SK-N-SH (cell line): Measurements from ENCODE around the gene CCDC93. TPM values are rescaled to one million over a fixed set of nuclear protein-coding genes. Genes with fewer than 3 reads are reported as not detected.

Experiments
- CTCF ChIA-PET: fragments of 300-600, 350-600 bp; formaldehyde crosslinking; extraction: SDS; loops from one replicate; lab custom pipeline; 2021; lab: Yijun Ruan, JAX
- POLR2A ChIA-PET: fragments of 350-600 bp; sonication (Branson Sonifier 250); formaldehyde crosslinking; extraction: SDS; loops from one replicate; lab custom pipeline; 2020; ENCODE audit warnings: antibody characterized with exemption, inconsistent platforms; lab: Yijun Ruan, JAX
- DNase-seq: peaks from one replicate; pipeline ENCODE4 v3.0.0; 2012
- H2AFZ ChIP-seq: fragments of 200-600 bp; sonication (generic); 2 replicates; pipeline ENCODE4 v1.8.1; 2016; ENCODE audit warnings: antibody characterized with exemption, mild to moderate bottlenecking, low read depth
- H3F3A ChIP-seq: fragments of 200-600 bp; sonication (generic); replicated peaks from 2 replicates; pipeline ENCODE3; 2016; ENCODE audit warnings: antibody characterized with exemption, mild to moderate bottlenecking; ENCODE audit not compliant: insufficient read depth
- H3K27ac ChIP-seq, 2 experiments: fragments of 200-500 bp in 1 of 2; fragments of 200-600 bp in 1 of 2; sonication (Bioruptor generic) in 1 of 2; sonication (generic), shearing (Covaris generic) in 1 of 2; 2 replicates each; pipeline versions ENCODE4 v1.5.1 to v1.6.1; 2014 to 2016; ENCODE audit warnings: low read depth in 2 of 2, inconsistent platforms in 1 of 2, low read length in 1 of 2, mild to moderate bottlenecking in 1 of 2, mixed read lengths in 1 of 2
- H3K27me3 ChIP-seq: fragments of 200-600 bp; sonication (generic), shearing (Covaris generic); 2 replicates; pipeline ENCODE4 v1.6.1; 2016; ENCODE audit warnings: mixed run types; ENCODE audit not compliant: insufficient read depth
- H3K36me3 ChIP-seq, 2 experiments: fragments of 200-500 bp in 1 of 2; fragments of 200-600 bp in 1 of 2; sonication (Bioruptor generic) in 1 of 2; sonication (generic) in 1 of 2; replicated peaks in 1 of 2; 2 replicates each; pipeline versions ENCODE3 to v1.5.1; 2014 to 2016; ENCODE audit warnings: low read length in 1 of 2, mild to moderate bottlenecking in 1 of 2; ENCODE audit not compliant: insufficient read depth in 2 of 2, control insufficient read depth in 1 of 2
- H3K4me1 ChIP-seq, 2 experiments: fragments of 200-500 bp in 1 of 2; fragments of 200-600 bp in 1 of 2; sonication (Bioruptor generic) in 1 of 2; sonication (generic), shearing (Covaris generic) in 1 of 2; 2 replicates each; pipeline versions ENCODE4 v1.5.1 to v1.6.1; 2014 to 2016; ENCODE audit warnings: low read depth in 1 of 2, low read length in 1 of 2, mixed run types in 1 of 2; ENCODE audit not compliant: insufficient read depth in 2 of 2, control insufficient read depth in 1 of 2
- H3K4me2 ChIP-seq: fragments of 200-600 bp; sonication (generic), shearing (Covaris generic); 2 replicates; pipeline ENCODE4 v1.6.1; 2017; ENCODE audit warnings: mixed run types
- H3K4me3 ChIP-seq, 2 experiments: fragments of 200-500 bp in 1 of 2; fragments of 200-600 bp in 1 of 2; sonication (Bioruptor generic) in 1 of 2; sonication (generic), shearing (Covaris generic) in 1 of 2; 2 replicates each; pipeline versions ENCODE4 v1.5.1 to v1.8.1; 2014 to 2016; ENCODE audit warnings: low read depth in 2 of 2, inconsistent platforms in 1 of 2, low read length in 1 of 2, mild to moderate bottlenecking in 1 of 2, mixed read lengths in 1 of 2, moderate library complexity in 1 of 2
- H3K79me2 ChIP-seq: fragments of 200-600 bp; sonication (generic); 2 replicates; pipeline ENCODE4 v1.8.1; 2017; ENCODE audit warnings: mild to moderate bottlenecking; ENCODE audit not compliant: insufficient read depth
- H3K9ac ChIP-seq: fragments of 200-600 bp; sonication (generic); 2 replicates; pipeline ENCODE4 v1.6.1; 2017; ENCODE audit warnings: mixed run types
- H3K9me2 ChIP-seq: fragments of 200-600 bp; sonication (generic); 2 replicates; pipeline ENCODE4 v1.6.1; 2017; ENCODE audit warnings: mixed run types
- H3K9me3 ChIP-seq: fragments of 200-600 bp; sonication (generic); 2 replicates; pipeline ENCODE4 v1.6.1; 2017; ENCODE audit warnings: mixed run types, mild to moderate bottlenecking, moderate library complexity
- H4K20me1 ChIP-seq: fragments of 200-600 bp; sonication (generic); 2 replicates; pipeline ENCODE4 v1.6.1; 2017; ENCODE audit warnings: mild to moderate bottlenecking, mixed run types; ENCODE audit not compliant: insufficient read depth
- CHD2 ChIP-seq: fragments of 150-350 bp; IDR thresholded peaks from 2 replicates; pipeline ENCODE4 v1.6.1; 2018; ENCODE audit warnings: low read length; ENCODE audit not compliant: partially characterized antibody
- FOSL2 ChIP-seq: IDR thresholded peaks from 2 replicates; pipeline ENCODE4 v1.4.0; 2012; ENCODE audit warnings: low read depth, mild to moderate bottlenecking, moderate library complexity, borderline replicate concordance
- FOXM1 ChIP-seq: IDR thresholded peaks from 2 replicates; pipeline ENCODE4 v1.4.0; 2012; ENCODE audit warnings: low read depth, mild to moderate bottlenecking
- GATA2 ChIP-seq: sonication (generic); formaldehyde crosslinking; IDR thresholded peaks from 2 replicates; pipeline ENCODE4 v1.5.0; 2020; ENCODE audit warnings: mild to moderate bottlenecking, missing genetic modification reagents
- MXI1 ChIP-seq: IDR thresholded peaks from 2 replicates; pipeline ENCODE4 v1.6.1; 2012; ENCODE audit warnings: mild to moderate bottlenecking, low read depth, low read length, improper control_type of control experiment
- RFX5 ChIP-seq: IDR thresholded peaks from 2 replicates; pipeline ENCODE4 v1.6.1; 2012; ENCODE audit warnings: mild to moderate bottlenecking, improper control_type of control experiment, low read length
- TAF1 ChIP-seq: IDR thresholded peaks from 2 replicates; pipeline ENCODE4 v1.6.1; 2012; ENCODE audit warnings: low read depth, mild to moderate bottlenecking, low read length, moderate library complexity, borderline replicate concordance
- TEAD4 ChIP-seq: IDR thresholded peaks from 2 replicates; pipeline ENCODE4 v1.4.0; 2012; ENCODE audit warnings: mild to moderate bottlenecking, borderline replicate concordance; ENCODE audit not compliant: insufficient read depth
- whole genome bisulfite sequencing: methylation state at CpG from one replicate; pipeline ENCODE4 v1.1.6; 2017; ENCODE audit warnings: low lambda C conversion rate; 5-methylcytosine and 5-hydroxymethylcytosine counted together
- polyA plus RNA-seq, 3 experiments: library from polyadenylated mRNA; depleted of rRNA; stranded (reverse); fragments of >200 nt; gene quantifications; 2 replicates each; pipeline ENCODE4 v1.2.3, GENCODE V29; 2012
- TF ChIP-seq, protein P1 (sequence below): IDR thresholded peaks from 2 replicates; pipeline ENCODE4 v1.6.1; 2012; ENCODE audit warnings: mild to moderate bottlenecking, low read depth, low read length, moderate library complexity
- TF ChIP-seq, protein P2 (sequence below): fragments of 150-350 bp; IDR thresholded peaks from 2 replicates; pipeline ENCODE4 v1.6.1; 2016; ENCODE audit warnings: mild to moderate bottlenecking, low read depth, low read length
- TF ChIP-seq, protein P3 (sequence below): IDR thresholded peaks from 2 replicates; pipeline ENCODE4 v1.4.0; 2012; ENCODE audit warnings: low read depth, borderline replicate concordance

Gene CCDC93
- polyA plus RNA-seq, 1 of the 3 experiments (the other 2 are of a cell fraction): 11.7 TPM

DNA sequence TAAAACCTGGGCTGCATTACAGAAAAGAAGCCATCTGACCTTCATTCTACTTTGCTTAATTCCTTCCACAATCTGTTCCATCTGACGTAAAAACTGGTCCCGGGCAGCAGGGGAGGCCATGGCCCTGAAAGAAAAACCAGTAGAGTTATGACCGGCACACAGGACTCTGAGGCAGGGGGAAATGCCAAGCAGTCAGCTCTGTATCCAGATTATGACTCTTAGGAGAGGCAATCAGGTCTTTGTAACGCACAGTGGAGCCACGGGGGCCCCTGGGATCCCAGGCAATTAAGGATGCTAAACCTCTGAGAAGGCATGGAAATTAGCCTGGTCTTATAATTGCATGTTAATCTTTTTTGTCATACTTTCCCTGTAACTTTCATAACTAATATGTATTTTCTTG is 78.4 kb downstream of the CCDC93 start:
- Histone ChIP-seq H2AFZ (no peak overlapping the region), H3K4me2 (no peak overlapping the region), H4K20me1 (no peaks in the 10 kb centered on the region), H3K9me3 (no peaks in the 10 kb centered on the region), H3K27me3 (no peaks in the 10 kb centered on the region), H3K9ac (no peak overlapping the region), H3K79me2 (no peaks in the 10 kb centered on the region), H3K4me1 (no peaks in the 10 kb centered on the region), H3K27ac (no peak overlapping the region), H3F3A (no peaks in the 10 kb centered on the region), H3K4me3 (no peak overlapping the region), H3K36me3 (peaks cover 68 to 100% of the 10 kb centered on the region in 2 experiments), H3K9me2 (no peaks in the 10 kb centered on the region)
- TF ChIP-seq RFX5 (no peak), TEAD4 (no peak)
- ChIA-PET POLR2A (no interaction called here), CTCF (no interaction called here)
- 99% methylated on average over 5 of the region's 5 CpGs for WGBS
- DNase-seq: no peak

DNA sequence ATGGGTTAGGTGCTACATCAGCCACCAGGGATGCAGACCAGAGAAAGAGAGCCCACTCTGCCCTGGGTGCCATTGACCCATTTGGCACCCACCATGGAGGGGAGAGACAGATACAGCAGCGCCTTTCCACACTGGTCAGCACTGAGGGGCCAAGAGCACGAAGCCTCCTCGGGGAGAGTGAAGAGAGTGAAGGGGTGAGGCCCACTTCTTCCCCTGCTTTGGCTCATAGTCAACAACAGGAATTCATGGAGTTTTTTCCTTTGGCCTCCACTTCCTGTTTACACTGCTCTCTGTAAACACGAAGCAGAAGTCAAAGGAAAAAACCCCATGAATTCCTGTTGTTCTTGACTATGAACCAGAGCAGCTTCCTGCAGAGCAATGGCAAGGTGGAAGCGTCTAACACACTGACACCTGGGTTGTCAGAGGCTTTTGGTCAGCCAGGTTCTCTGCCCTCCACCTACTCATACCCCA is 80.0 kb downstream of the CCDC93 start:
- H3K9me3 ChIP-seq: no peaks in the 10 kb centered on the region
- ChIA-PET POLR2A (no interaction called here), CTCF (no interaction called here)
- no peaks in the 10 kb centered on the region for H3F3A ChIP-seq
- DNase-seq: no peak
- H3K27ac ChIP-seq: no peak overlapping the region
- 93% methylated on average over 5 of the region's 5 CpGs for WGBS
- H3K4me1 ChIP-seq: no peaks in the 10 kb centered on the region
- no peak overlapping the region for H3K4me2 ChIP-seq
- H3K79me2 ChIP-seq: no peaks in the 10 kb centered on the region
- no peaks in the 10 kb centered on the region for H4K20me1 ChIP-seq
- H3K9ac ChIP-seq: no peak overlapping the region
- H3K27me3 ChIP-seq: no peaks in the 10 kb centered on the region
- no peak overlapping the region for H3K4me3 ChIP-seq
- TF ChIP-seq, protein P1, sequence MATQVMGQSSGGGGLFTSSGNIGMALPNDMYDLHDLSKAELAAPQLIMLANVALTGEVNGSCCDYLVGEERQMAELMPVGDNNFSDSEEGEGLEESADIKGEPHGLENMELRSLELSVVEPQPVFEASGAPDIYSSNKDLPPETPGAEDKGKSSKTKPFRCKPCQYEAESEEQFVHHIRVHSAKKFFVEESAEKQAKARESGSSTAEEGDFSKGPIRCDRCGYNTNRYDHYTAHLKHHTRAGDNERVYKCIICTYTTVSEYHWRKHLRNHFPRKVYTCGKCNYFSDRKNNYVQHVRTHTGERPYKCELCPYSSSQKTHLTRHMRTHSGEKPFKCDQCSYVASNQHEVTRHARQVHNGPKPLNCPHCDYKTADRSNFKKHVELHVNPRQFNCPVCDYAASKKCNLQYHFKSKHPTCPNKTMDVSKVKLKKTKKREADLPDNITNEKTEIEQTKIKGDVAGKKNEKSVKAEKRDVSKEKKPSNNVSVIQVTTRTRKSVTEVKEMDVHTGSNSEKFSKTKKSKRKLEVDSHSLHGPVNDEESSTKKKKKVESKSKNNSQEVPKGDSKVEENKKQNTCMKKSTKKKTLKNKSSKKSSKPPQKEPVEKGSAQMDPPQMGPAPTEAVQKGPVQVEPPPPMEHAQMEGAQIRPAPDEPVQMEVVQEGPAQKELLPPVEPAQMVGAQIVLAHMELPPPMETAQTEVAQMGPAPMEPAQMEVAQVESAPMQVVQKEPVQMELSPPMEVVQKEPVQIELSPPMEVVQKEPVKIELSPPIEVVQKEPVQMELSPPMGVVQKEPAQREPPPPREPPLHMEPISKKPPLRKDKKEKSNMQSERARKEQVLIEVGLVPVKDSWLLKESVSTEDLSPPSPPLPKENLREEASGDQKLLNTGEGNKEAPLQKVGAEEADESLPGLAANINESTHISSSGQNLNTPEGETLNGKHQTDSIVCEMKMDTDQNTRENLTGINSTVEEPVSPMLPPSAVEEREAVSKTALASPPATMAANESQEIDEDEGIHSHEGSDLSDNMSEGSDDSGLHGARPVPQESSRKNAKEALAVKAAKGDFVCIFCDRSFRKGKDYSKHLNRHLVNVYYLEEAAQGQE: no peak
- TF ChIP-seq FOSL2: no peak
- no peaks in the 10 kb centered on the region for H3K9me2 ChIP-seq
- no peak overlapping the region for H2AFZ ChIP-seq
- H3K36me3 ChIP-seq: peaks cover 68 to 99% of the 10 kb centered on the region in 2 experiments

DNA sequence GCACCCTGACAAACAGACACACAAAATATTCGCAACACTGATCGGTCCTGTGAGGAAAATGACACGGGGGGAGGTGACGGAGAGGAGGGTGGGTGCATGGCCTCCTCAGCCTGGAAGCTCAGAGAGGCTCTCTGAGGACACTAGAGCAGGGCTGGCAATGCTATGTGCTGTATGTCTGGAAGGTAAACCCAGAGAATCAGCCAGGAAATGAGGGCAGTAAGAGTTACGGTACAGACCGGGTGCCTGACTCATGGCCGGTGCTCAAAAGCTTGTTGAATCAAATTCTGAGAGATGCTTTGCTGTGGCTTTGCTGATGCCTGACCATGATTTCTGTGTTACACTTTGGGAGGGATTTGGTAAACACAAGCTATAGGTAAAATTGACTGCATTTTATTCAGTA is 81.9 kb downstream of the CCDC93 start:
- DNase-seq: no peak
- ChIA-PET POLR2A (no interaction called here), CTCF (interaction anchor here (1.3 kb wide), 1 partner anchor 117 kb away, joined by 3 read pairs; the partner anchor contains the start of gene DDX18)
- Histone ChIP-seq H3K9ac (no peak overlapping the region), H3K9me2 (no peaks in the 10 kb centered on the region), H3K4me1 (no peaks in the 10 kb centered on the region), H3K27me3 (no peaks in the 10 kb centered on the region), H3K9me3 (no peaks in the 10 kb centered on the region), H3K27ac (no peak overlapping the region), H3K4me3 (no peak overlapping the region), H3K36me3 (peaks cover 67 to 79% of the 10 kb centered on the region in 2 experiments), H2AFZ (no peak overlapping the region), H3K4me2 (no peak overlapping the region), H3K79me2 (no peaks in the 10 kb centered on the region), H3F3A (no peaks in the 10 kb centered on the region), H4K20me1 (no peaks in the 10 kb centered on the region)
- TF ChIP-seq FOXM1: no peak
- TF ChIP-seq, protein P1: no peak
- TF ChIP-seq MXI1: no peak
- TF ChIP-seq, protein P2, sequence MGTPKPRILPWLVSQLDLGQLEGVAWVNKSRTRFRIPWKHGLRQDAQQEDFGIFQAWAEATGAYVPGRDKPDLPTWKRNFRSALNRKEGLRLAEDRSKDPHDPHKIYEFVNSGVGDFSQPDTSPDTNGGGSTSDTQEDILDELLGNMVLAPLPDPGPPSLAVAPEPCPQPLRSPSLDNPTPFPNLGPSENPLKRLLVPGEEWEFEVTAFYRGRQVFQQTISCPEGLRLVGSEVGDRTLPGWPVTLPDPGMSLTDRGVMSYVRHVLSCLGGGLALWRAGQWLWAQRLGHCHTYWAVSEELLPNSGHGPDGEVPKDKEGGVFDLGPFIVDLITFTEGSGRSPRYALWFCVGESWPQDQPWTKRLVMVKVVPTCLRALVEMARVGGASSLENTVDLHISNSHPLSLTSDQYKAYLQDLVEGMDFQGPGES: no peak
- TF ChIP-seq TAF1: no peak
- no peak for TF ChIP-seq TEAD4
- no peak for TF ChIP-seq GATA2 (CRISPR knock-in tag)
- TF ChIP-seq, protein P3, sequence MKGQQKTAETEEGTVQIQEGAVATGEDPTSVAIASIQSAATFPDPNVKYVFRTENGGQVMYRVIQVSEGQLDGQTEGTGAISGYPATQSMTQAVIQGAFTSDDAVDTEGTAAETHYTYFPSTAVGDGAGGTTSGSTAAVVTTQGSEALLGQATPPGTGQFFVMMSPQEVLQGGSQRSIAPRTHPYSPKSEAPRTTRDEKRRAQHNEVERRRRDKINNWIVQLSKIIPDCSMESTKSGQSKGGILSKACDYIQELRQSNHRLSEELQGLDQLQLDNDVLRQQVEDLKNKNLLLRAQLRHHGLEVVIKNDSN: no peak
- TF ChIP-seq CHD2: no peak
- WGBS: 80% methylated on average over 7 of the region's 7 CpGs
